HepG2 (cell line): ENCODE measurements around the gene CHID1. TPM values are rescaled to one million over a fixed set of nuclear protein-coding genes. Genes with fewer than 3 reads are reported as not detected.
A peak's percentile ranks its signal among the peaks of the same experiment; 100 is the strongest.

ENCODE experiments used
- ATAD3A ChIP-seq: sonication (generic); formaldehyde crosslinking; IDR thresholded peaks from 2 replicates; pipeline ENCODE4 v1.4.0; 2020; ENCODE audit warnings: missing genetic modification reagents
- ELF3 ChIP-seq: IDR thresholded peaks from 2 replicates; pipeline ENCODE4 v1.6.1; 2016; ENCODE audit warnings: missing genetic modification reagents, missing compliant biosample characterization
- FOXA3 ChIP-seq: IDR thresholded peaks from 2 replicates; pipeline ENCODE4 v1.6.1; 2016; ENCODE audit warnings: missing genetic modification reagents, missing compliant biosample characterization
- FOXC1 ChIP-seq: sonication (generic); formaldehyde crosslinking; IDR thresholded peaks from 2 replicates; pipeline ENCODE4 v1.8.0; 2022; ENCODE audit warnings: mild to moderate bottlenecking, missing genetic modification reagents, borderline replicate concordance
- GTF2F1 ChIP-seq: fragments of 150-350 bp; IDR thresholded peaks from 2 replicates; pipeline ENCODE4 v1.6.1; 2014; ENCODE audit warnings: low read length
- HDAC2 ChIP-seq: sonication (generic); formaldehyde crosslinking; IDR thresholded peaks from 2 replicates; pipeline ENCODE4 v1.4.0; 2020; ENCODE audit warnings: missing genetic modification reagents
- MED8 ChIP-seq: sonication (generic); formaldehyde crosslinking; IDR thresholded peaks from 2 replicates; pipeline ENCODE4 v1.8.1; 2023; ENCODE audit warnings: mild to moderate bottlenecking, missing genetic modification reagents; ENCODE audit not compliant: insufficient replicate concordance
- MTF2 ChIP-seq: sonication (generic); formaldehyde crosslinking; IDR thresholded peaks from 2 replicates; pipeline ENCODE4 v1.5.0; 2020; ENCODE audit warnings: missing genetic modification reagents, borderline replicate concordance
- PHF5A ChIP-seq: IDR thresholded peaks from one replicate; pipeline ENCODE4 v1.6.1; 2018; ENCODE audit warnings: low read depth, missing genetic modification reagents; ENCODE audit not compliant: unreplicated experiment
- POLR2G ChIP-seq: fragments of 200-400 bp; formaldehyde crosslinking; IDR thresholded peaks from 2 replicates; pipeline ENCODE4 v1.6.1; 2018; ENCODE audit warnings: mild to moderate bottlenecking, low read depth, low read length, moderate library complexity
- RFX1 ChIP-seq: fragments of 450-650 bp; IDR thresholded peaks from 2 replicates; pipeline ENCODE4 v1.6.1; 2017
- SMYD3 ChIP-seq: sonication (generic); formaldehyde crosslinking; IDR thresholded peaks from 2 replicates; pipeline ENCODE4 v1.8.1; 2023; ENCODE audit warnings: mild to moderate bottlenecking, missing genetic modification reagents
- STAG1 ChIP-seq: sonication (generic); formaldehyde crosslinking; IDR thresholded peaks from 2 replicates; pipeline ENCODE4 v1.4.0; 2020; ENCODE audit warnings: missing genetic modification reagents
- ZBTB20 ChIP-seq: sonication (generic); formaldehyde crosslinking; IDR thresholded peaks from 2 replicates; pipeline ENCODE4 v1.8.1; 2023; ENCODE audit warnings: missing genetic modification reagents, low read depth, mild to moderate bottlenecking, borderline replicate concordance
- ZBTB42 ChIP-seq: sonication (generic); formaldehyde crosslinking; IDR thresholded peaks from 2 replicates; pipeline ENCODE4 v1.5.0; 2020; ENCODE audit warnings: mild to moderate bottlenecking, missing genetic modification reagents
- ZNF124 ChIP-seq: sonication (generic); formaldehyde crosslinking; IDR thresholded peaks from 2 replicates; pipeline ENCODE4 v1.4.0; 2020; ENCODE audit warnings: missing genetic modification reagents
- ZNF607 ChIP-seq: sonication (generic); formaldehyde crosslinking; IDR thresholded peaks from 2 replicates; pipeline ENCODE4 v1.5.1; 2020; ENCODE audit warnings: missing genetic modification reagents, mild to moderate bottlenecking, borderline replicate concordance
- ZNF850 ChIP-seq: sonication (generic); formaldehyde crosslinking; conservative IDR thresholded peaks from 2 replicates; pipeline ENCODE4 v1.9.0; 2021; ENCODE audit warnings: mild to moderate bottlenecking, missing genetic modification reagents
- polyA plus RNA-seq, 8 experiments: library from polyadenylated mRNA; depleted of rRNA in 3 of 8; stranded (reverse) in 7 of 8; unstranded in 1 of 8; fragments of >200 nt; fragmentation: Illumina TruSeq in 4 of 8; extraction: Trizol in 4 of 8; gene quantifications; 2 replicates each; pipeline versions ENCODE4 v1.2.1 to v1.2.3, GENCODE V29; 2011 to 2016; ENCODE audit warnings: low read depth in 4 of 8, missing spikeins in 1 of 8, mixed read lengths in 1 of 8; ENCODE audit not compliant: insufficient read depth in 1 of 8
- total RNA-seq, 5 experiments: library from RNA; depleted of rRNA; stranded (reverse); fragments of >200 nt; fragmentation: Illumina TruSeq; extraction: Trizol; gene quantifications; 2 replicates each; pipeline ENCODE4 v1.2.3, GENCODE V29; 2016; ENCODE audit warnings: low read depth in 1 of 5
- TF ChIP-seq, protein P1 (sequence below): IDR thresholded peaks from 2 replicates; pipeline ENCODE4 v1.6.1; 2016; ENCODE audit warnings: mild to moderate bottlenecking, missing biosample characterization, missing genetic modification reagents
- TF ChIP-seq, protein P2 (sequence below): sonication (generic); formaldehyde crosslinking; conservative IDR thresholded peaks from 2 replicates; pipeline ENCODE4 v1.4.0; 2020; ENCODE audit warnings: missing genetic modification reagents
- TF ChIP-seq, protein P3 (sequence below): sonication (generic); formaldehyde crosslinking; IDR thresholded peaks from 2 replicates; pipeline ENCODE4 v1.8.1; 2023; ENCODE audit warnings: missing genetic modification reagents, inconsistent platforms, borderline replicate concordance
- TF ChIP-seq, protein P4 (sequence below): IDR thresholded peaks from 2 replicates; pipeline ENCODE4 v1.6.1; 2012; ENCODE audit warnings: low read length, improper control_type of control experiment

The CHID1 gene
- total and polyA plus RNA-seq, 2 of the 13 experiments (the other 11 are each of a cell fraction or from before 2014, with no cell fraction given): 65.1 to 93.6 TPM

DNA sequence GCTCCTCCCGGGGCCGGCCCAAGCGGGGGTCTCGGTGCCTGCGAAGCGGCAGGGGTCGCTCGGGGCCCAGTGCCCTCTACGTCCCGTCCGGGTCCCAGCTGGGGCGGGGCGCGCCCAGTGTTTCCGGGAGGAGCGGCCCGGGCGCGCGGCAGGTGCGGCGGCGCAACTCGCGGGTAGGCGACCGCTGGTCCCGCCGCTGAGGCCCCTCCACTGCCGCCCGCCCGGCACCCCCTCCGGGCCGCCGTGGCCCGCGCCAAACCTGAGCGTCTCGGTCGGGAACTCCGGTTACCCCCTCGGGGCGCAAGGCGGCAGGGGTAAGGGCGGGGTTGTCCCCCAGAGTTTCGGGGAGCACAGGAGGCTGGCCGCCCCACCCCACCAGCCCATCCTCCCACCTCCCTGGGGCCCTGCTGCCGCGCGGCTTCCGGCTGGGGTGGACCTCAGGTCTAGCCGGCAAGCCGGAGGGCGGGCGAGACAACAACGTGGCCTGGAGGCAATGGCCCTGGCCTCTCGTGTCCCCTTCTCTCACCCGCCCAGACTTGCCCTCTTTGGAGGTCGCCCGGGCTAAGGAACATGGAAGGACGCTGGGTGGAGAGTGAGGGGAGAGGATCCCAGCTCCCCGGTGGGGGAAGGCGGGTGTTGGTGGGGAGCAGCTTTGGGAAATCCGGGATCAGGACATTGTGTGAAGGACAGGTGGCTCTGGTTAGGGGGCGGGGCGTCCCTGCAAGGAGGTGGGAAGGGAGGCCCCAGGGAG is 83.3 kb downstream of the CHID1 start (continued):
- TF ChIP-seq STAG1 (peak; percentile 25; the same call in 1 of the 2 replicates), FOXC1 (CRISPR knock-in tag) (no peak; the same call in none of the 2 replicates), SMYD3 (CRISPR knock-in tag) (no peak), FOXA3 (CRISPR knock-in tag) (no peak), ZBTB42 (CRISPR knock-in tag) (peak; percentile 38; the same call in 1 of the 2 replicates), MED8 (CRISPR knock-in tag) (peak; percentile 47), MTF2 (CRISPR knock-in tag) (peak; percentile 94), ZNF607 (CRISPR knock-in tag) (peak; percentile 65; the same call in 1 of the 2 replicates), ZBTB20 (CRISPR knock-in tag) (peak; percentile 44; the same call in 1 of the 2 replicates), HDAC2 (CRISPR knock-in tag) (peak; percentile 64), POLR2G (peak; percentile 75), ZNF124 (CRISPR knock-in tag) (no peak), RFX1 (no peak), GTF2F1 (no peak), ELF3 (CRISPR knock-in tag) (peak; percentile 18; the same call in 1 of the 2 replicates), PHF5A (CRISPR knock-in tag) (no peak), ATAD3A (CRISPR knock-in tag) (no peak), ZNF850 (CRISPR knock-in tag) (no peak)
- TF ChIP-seq, protein P1, sequence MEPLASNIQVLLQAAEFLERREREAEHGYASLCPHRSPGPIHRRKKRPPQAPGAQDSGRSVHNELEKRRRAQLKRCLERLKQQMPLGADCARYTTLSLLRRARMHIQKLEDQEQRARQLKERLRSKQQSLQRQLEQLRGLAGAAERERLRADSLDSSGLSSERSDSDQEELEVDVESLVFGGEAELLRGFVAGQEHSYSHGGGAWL: peak; percentile 74; the same call in 1 of the 2 replicates
- TF ChIP-seq, protein P2, sequence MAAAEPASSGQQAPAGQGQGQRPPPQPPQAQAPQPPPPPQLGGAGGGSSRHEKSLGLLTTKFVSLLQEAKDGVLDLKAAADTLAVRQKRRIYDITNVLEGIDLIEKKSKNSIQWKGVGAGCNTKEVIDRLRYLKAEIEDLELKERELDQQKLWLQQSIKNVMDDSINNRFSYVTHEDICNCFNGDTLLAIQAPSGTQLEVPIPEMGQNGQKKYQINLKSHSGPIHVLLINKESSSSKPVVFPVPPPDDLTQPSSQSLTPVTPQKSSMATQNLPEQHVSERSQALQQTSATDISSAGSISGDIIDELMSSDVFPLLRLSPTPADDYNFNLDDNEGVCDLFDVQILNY (CRISPR knock-in tag): peak; percentile 18; the same call in 1 of the 2 replicates
- TF ChIP-seq, protein P3, sequence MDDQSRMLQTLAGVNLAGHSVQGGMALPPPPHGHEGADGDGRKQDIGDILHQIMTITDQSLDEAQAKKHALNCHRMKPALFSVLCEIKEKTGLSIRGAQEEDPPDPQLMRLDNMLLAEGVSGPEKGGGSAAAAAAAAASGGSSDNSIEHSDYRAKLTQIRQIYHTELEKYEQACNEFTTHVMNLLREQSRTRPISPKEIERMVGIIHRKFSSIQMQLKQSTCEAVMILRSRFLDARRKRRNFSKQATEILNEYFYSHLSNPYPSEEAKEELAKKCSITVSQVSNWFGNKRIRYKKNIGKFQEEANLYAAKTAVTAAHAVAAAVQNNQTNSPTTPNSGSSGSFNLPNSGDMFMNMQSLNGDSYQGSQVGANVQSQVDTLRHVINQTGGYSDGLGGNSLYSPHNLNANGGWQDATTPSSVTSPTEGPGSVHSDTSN (CRISPR knock-in tag): no peak
- TF ChIP-seq, protein P4, sequence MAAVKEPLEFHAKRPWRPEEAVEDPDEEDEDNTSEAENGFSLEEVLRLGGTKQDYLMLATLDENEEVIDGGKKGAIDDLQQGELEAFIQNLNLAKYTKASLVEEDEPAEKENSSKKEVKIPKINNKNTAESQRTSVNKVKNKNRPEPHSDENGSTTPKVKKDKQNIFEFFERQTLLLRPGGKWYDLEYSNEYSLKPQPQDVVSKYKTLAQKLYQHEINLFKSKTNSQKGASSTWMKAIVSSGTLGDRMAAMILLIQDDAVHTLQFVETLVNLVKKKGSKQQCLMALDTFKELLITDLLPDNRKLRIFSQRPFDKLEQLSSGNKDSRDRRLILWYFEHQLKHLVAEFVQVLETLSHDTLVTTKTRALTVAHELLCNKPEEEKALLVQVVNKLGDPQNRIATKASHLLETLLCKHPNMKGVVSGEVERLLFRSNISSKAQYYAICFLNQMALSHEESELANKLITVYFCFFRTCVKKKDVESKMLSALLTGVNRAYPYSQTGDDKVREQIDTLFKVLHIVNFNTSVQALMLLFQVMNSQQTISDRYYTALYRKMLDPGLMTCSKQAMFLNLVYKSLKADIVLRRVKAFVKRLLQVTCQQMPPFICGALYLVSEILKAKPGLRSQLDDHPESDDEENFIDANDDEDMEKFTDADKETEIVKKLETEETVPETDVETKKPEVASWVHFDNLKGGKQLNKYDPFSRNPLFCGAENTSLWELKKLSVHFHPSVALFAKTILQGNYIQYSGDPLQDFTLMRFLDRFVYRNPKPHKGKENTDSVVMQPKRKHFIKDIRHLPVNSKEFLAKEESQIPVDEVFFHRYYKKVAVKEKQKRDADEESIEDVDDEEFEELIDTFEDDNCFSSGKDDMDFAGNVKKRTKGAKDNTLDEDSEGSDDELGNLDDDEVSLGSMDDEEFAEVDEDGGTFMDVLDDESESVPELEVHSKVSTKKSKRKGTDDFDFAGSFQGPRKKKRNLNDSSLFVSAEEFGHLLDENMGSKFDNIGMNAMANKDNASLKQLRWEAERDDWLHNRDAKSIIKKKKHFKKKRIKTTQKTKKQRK: no peak
